SU-DHL-6 (cell line): ENCODE results near the gene RPGRIP1L.
"Not testable (repeated sequence)": the region's sequence is repeated elsewhere in the genome, so short reads cannot be mapped to it uniquely, and the experiment has no call there.

ENCODE experiments used
- H2AFZ ChIP-seq: fragments of 200-600 bp; sonication (generic); 2 replicates; pipeline ENCODE4 v1.6.1; 2014; ENCODE audit warnings: low read depth, mild to moderate bottlenecking, moderate library complexity, mixed read lengths, antibody characterized with exemption, low read length; ENCODE audit not compliant: severe bottlenecking
- H3F3A ChIP-seq: fragments of 200-600 bp; shearing (Covaris generic); 2 replicates; pipeline ENCODE4 v1.6.0; 2016; ENCODE audit warnings: antibody characterized with exemption, mild to moderate bottlenecking; ENCODE audit not compliant: insufficient read depth
- H3K27ac ChIP-seq: fragments of 200-600 bp; sonication (generic); 2 replicates; pipeline ENCODE4 v1.5.1; 2016; ENCODE audit warnings: low read depth, mild to moderate bottlenecking, low read length, moderate library complexity, mixed read lengths
- H3K27me3 ChIP-seq: fragments of 200-600 bp; sonication (generic), shearing (Covaris generic); 2 replicates; pipeline ENCODE4 v1.6.0; 2014; ENCODE audit warnings: mild to moderate bottlenecking, low read length
- H3K36me3 ChIP-seq: fragments of 200-600 bp; sonication (generic); 2 replicates; pipeline ENCODE4 v1.6.1; 2014; ENCODE audit warnings: mild to moderate bottlenecking, low read length, mixed read lengths
- H3K4me2 ChIP-seq: fragments of 300-600, 200-600 bp; shearing (Covaris generic), sonication (generic); 2 replicates; pipeline ENCODE4 v1.6.0; 2014; ENCODE audit warnings: low read length, low read depth, mild to moderate bottlenecking; ENCODE audit not compliant: poor library complexity, severe bottlenecking
- H3K4me3 ChIP-seq: fragments of 200-600 bp; sonication (generic); 2 replicates; pipeline ENCODE4 v1.5.1; 2014; ENCODE audit warnings: antibody characterized with exemption, low read length, mild to moderate bottlenecking, mixed read lengths; ENCODE audit not compliant: insufficient read depth, poor library complexity, severe bottlenecking
- H3K79me2 ChIP-seq: fragments of 200-600 bp; sonication (generic); 2 replicates; pipeline ENCODE4 v1.6.1; 2014; ENCODE audit warnings: mild to moderate bottlenecking, low read length, moderate library complexity; ENCODE audit not compliant: insufficient read depth
- H3K9ac ChIP-seq: fragments of 200-600 bp; sonication (generic); 2 replicates; pipeline ENCODE4 v1.7.0; 2014; ENCODE audit warnings: mild to moderate bottlenecking, low read length
- H3K9me2 ChIP-seq: fragments of 200-600 bp; sonication (generic); replicated peaks from 2 replicates; pipeline ENCODE4 v1.6.1; 2014; ENCODE audit warnings: low read length; ENCODE audit not compliant: insufficient read depth
- H3K9me3 ChIP-seq: fragments of 200-600 bp; sonication (generic); 2 replicates; pipeline ENCODE4 v1.6.1; 2014; ENCODE audit warnings: low read length, mixed read lengths; ENCODE audit not compliant: insufficient read depth
- H4K20me1 ChIP-seq: fragments of 200-600 bp; sonication (generic); 2 replicates; pipeline ENCODE4 v1.6.1; 2014; ENCODE audit warnings: low read depth, mild to moderate bottlenecking, antibody characterized with exemption, low read length, moderate library complexity, mixed read lengths
- CTCF ChIP-seq: fragments of 200-600 bp; sonication (generic); IDR thresholded peaks from one replicate; pipeline ENCODE4 v1.5.1; 2017; ENCODE audit warnings: antibody characterized with exemption, mild to moderate bottlenecking, low read length, moderate library complexity; ENCODE audit not compliant: insufficient read depth, poor library complexity, severe bottlenecking
- EZH2phosphoT487 ChIP-seq: fragments of 200-600 bp; sonication (generic), shearing (Covaris generic); conservative IDR thresholded peaks from 2 replicates; pipeline ENCODE4 v1.6.1; 2018; ENCODE audit warnings: mild to moderate bottlenecking, antibody characterized with exemption, low read length, moderate library complexity, mixed read lengths

RPGRIP1L gene

GRCh38 chr16:53692146-53692545 is 11.5 kb downstream of the RPGRIP1L start:
- Histone ChIP-seq H3K9ac (no peak overlapping the region), H3K9me2 (no peaks in the 10 kb centered on the region), H2AFZ (no peak overlapping the region), H3K9me3 (no peaks in the 10 kb centered on the region), H3K4me3 (no peak overlapping the region), H3K36me3 (no peaks in the 10 kb centered on the region), H3F3A (no peaks in the 10 kb centered on the region), H3K4me2 (no peak overlapping the region), H3K79me2 (no peaks in the 10 kb centered on the region), H4K20me1 (no peaks in the 10 kb centered on the region), H3K27ac (no peak overlapping the region), H3K27me3 (no peaks in the 10 kb centered on the region)
- no peak for TF ChIP-seq CTCF
- no peak for TF ChIP-seq EZH2phosphoT487

GRCh38 chr16:53690771-53691170 is 12.9 kb downstream of the RPGRIP1L start:
- H3K4me3 ChIP-seq = no peak overlapping the region
- no peak overlapping the region for H3K27ac ChIP-seq
- no peak overlapping the region for H3K9ac ChIP-seq
- no peaks in the 10 kb centered on the region for H3K27me3 ChIP-seq
- no peak overlapping the region for H2AFZ ChIP-seq
- H3K9me3 ChIP-seq = no peaks in the 10 kb centered on the region
- no peak for TF ChIP-seq CTCF
- no peak for TF ChIP-seq EZH2phosphoT487
- no peaks in the 10 kb centered on the region for H3K79me2 ChIP-seq
- H3K36me3 ChIP-seq = no peaks in the 10 kb centered on the region
- no peaks in the 10 kb centered on the region for H3K9me2 ChIP-seq
- H4K20me1 ChIP-seq = no peaks in the 10 kb centered on the region
- no peaks in the 10 kb centered on the region for H3F3A ChIP-seq
- no peak overlapping the region for H3K4me2 ChIP-seq

DNA sequence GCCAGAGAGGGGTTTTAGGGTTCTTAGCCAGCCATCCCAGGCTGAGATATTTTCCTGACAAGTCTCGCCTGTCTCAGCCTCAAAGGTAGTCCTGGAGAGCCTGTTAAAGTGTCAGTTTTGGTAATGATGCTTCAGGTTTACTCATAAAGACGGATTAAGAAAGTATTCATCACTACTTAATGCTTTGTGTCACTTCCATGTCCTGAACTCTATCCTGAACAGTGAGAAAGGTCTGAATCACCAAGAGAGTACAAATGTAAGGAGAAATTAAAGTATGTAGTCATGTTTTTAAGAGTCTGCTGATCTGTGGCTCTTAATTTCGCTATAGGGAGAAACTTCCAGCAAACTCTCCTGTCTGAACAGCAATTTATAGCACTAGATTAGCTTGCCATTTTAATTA is 14.0 kb downstream of the RPGRIP1L start:
- no peaks in the 10 kb centered on the region for H4K20me1 ChIP-seq
- no peak overlapping the region for H3K4me2 ChIP-seq
- no peaks in the 10 kb centered on the region for H3K9me2 ChIP-seq
- H3K27me3 ChIP-seq = no peaks in the 10 kb centered on the region
- TF ChIP-seq CTCF = no peak
- TF ChIP-seq EZH2phosphoT487 = no peak
- no peaks in the 10 kb centered on the region for H3K36me3 ChIP-seq
- no peak overlapping the region for H3K9ac ChIP-seq
- H3K79me2 ChIP-seq = no peaks in the 10 kb centered on the region
- no peak overlapping the region for H2AFZ ChIP-seq
- H3F3A ChIP-seq = no peaks in the 10 kb centered on the region
- no peaks in the 10 kb centered on the region for H3K9me3 ChIP-seq
- no peak overlapping the region for H3K27ac ChIP-seq
- no peak overlapping the region for H3K4me3 ChIP-seq

DNA sequence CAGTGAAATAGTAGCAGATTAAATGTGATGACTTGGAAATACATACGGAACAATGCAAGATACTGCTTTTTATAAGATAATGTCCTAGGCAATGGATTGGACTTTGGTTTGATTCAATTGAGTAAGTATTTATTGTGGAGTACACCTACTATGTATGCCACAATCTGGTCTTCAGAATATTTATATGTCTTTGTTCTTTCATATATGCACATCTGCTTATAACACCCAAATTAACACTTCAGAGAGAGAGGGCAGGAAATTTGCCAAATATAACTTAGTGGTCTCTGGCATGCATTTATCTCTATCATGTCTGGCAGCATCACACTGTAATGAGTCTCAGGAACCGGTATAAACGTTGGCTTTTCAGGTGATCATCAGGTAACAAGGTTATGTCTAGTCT is 16.9 kb downstream of the RPGRIP1L start:
- Histone ChIP-seq H3K9ac (no peak overlapping the region), H3K27me3 (no peaks in the 10 kb centered on the region), H3K36me3 (no peaks in the 10 kb centered on the region), H3K9me2 (no peaks in the 10 kb centered on the region), H3K79me2 (no peaks in the 10 kb centered on the region), H3K4me2 (no peak overlapping the region), H3K9me3 (no peaks in the 10 kb centered on the region), H3K27ac (no peak overlapping the region), H3K4me3 (no peak overlapping the region), H3F3A (no peaks in the 10 kb centered on the region), H4K20me1 (no peaks in the 10 kb centered on the region), H2AFZ (no peak overlapping the region)
- TF ChIP-seq EZH2phosphoT487 (no peak), CTCF (no peak)

- not testable (repeated sequence) for H3K4me2 ChIP-seq, H3K9me2 ChIP-seq, H3K27ac ChIP-seq, H4K20me1 ChIP-seq, H3K9me3 ChIP-seq, H3K4me3 ChIP-seq, H3K27me3 ChIP-seq, H3K36me3 ChIP-seq, H3F3A ChIP-seq, H3K9ac ChIP-seq, H2AFZ ChIP-seq, H3K79me2 ChIP-seq
These were observed 18.3 kb downstream of the RPGRIP1L start for GRCh38 chr16:53685334-53685733.
